Measurements from ENCODE around the gene GREM2. TPM values are rescaled to one million over a fixed set of nuclear protein-coding genes. Genes with fewer than 3 reads are reported as not detected.

The GREM2 gene
- total RNA-seq, 2 donors from 2014 or later = 1.6 TPM

DNA sequence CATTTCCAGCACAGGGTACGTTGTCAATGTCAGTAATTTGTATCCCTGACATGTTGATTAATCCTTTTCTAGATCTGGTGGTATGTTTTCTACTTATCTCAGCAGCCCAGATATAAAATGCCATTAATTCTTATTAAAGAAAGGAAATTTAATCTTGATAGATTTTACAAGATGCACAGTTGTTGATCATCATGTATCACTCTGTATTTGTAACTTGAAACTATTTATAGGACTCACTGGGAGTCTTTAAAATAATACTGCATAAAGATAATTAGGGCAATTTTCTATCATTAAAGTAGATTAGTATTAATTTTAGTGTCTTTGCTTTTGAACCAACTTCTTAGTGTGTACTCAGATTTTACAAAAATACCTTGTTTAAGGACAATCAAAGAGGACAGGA lies 84.9 kb downstream of the GREM2 start:
- H3K4me1 ChIP-seq (ENCODE audit: control insufficient read depth in 1 of 2, low read depth in 2 of 2) = no peaks in the 10 kb centered on the region
- DNase-seq (ENCODE audit: low spot score) (no peak), ATAC-seq (ENCODE audit: insufficient number of reproducible peaks, low FRiP score, low read depth) (no peak)
- TF ChIP-seq, protein P1, sequence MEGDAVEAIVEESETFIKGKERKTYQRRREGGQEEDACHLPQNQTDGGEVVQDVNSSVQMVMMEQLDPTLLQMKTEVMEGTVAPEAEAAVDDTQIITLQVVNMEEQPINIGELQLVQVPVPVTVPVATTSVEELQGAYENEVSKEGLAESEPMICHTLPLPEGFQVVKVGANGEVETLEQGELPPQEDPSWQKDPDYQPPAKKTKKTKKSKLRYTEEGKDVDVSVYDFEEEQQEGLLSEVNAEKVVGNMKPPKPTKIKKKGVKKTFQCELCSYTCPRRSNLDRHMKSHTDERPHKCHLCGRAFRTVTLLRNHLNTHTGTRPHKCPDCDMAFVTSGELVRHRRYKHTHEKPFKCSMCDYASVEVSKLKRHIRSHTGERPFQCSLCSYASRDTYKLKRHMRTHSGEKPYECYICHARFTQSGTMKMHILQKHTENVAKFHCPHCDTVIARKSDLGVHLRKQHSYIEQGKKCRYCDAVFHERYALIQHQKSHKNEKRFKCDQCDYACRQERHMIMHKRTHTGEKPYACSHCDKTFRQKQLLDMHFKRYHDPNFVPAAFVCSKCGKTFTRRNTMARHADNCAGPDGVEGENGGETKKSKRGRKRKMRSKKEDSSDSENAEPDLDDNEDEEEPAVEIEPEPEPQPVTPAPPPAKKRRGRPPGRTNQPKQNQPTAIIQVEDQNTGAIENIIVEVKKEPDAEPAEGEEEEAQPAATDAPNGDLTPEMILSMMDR (IDR thresholded peaks at IDR 0.05) = no peak
- H3K4me3 ChIP-seq = no peak overlapping the region
- H3K9me3 ChIP-seq = no peaks in the 10 kb centered on the region
- H3K27ac ChIP-seq = no peak overlapping the region
- no peaks in the 10 kb centered on the region for H3K36me3 ChIP-seq
- no peaks in the 10 kb centered on the region for H3K27me3 ChIP-seq (replicated peaks; ENCODE audit: insufficient read depth)

DNA sequence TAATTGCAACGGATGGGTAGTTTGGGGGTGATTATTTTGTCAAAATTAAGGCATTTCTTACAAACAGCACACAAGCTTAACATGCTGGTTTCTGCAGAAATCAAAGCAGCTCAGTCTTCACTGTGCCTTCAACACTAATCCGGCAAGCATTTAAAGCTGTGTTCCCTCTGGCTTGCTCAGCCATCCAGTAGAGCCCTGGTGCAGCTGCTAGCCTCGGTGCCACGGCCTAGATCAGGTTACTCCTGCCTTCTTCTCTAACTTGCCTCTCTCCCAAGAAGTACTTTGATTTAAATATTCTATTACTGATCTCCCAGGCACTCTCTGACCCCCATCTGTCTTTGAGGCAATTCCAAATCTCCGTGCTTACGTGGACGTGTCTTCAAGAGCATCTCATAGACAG lies 85.6 kb downstream of the GREM2 start:
- ATAC-seq (ENCODE audit: insufficient number of reproducible peaks, low FRiP score, low read depth) = no peak
- DNase-seq (ENCODE audit: low spot score) = no peak
- no peaks in the 10 kb centered on the region for H3K36me3 ChIP-seq
- no peaks in the 10 kb centered on the region for H3K27me3 ChIP-seq (replicated peaks; ENCODE audit: insufficient read depth)
- no peaks in the 10 kb centered on the region for H3K4me1 ChIP-seq (ENCODE audit: control insufficient read depth in 1 of 2, low read depth in 2 of 2)
- TF ChIP-seq, protein P1 (IDR thresholded peaks at IDR 0.05) = no peak
- H3K4me3 ChIP-seq = no peak overlapping the region
- no peak overlapping the region for H3K27ac ChIP-seq
- no peaks in the 10 kb centered on the region for H3K9me3 ChIP-seq

DNA sequence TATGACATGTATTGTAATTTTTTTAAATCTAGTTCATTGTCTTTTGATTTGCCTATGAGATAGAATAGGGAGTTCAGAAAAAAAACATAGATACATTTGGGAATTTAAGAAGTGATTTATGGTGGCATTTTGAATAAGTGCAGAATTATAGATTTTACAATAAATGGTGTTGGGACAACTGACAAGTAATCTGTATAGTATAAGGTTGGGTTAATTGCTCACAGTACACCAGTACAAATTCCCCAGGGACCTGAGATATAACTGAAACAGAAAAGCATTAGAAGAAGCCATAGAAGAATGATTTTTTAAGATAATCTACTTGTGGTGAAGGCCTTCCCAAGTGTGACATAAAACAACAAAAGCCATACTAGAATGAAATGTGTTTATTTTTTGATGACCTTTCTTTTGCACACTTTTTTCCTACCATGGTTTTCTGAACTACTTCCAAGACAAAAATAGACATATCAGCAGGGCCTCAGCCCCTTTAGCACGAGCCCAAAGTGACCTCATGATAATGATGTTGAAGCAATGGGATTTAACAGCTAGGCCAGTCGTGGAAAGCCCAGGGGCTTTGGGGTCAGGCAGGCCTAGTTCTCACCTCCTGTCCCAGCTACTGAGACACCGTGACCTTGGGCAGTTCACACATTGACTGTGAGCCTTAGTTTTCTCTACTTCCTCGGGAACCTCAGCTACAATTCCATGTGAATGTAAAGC lies 87.4 kb downstream of the GREM2 start:
- Histone ChIP-seq H3K9me3 (no peaks in the 10 kb centered on the region), H3K4me1 (ENCODE audit: control insufficient read depth in 1 of 2, low read depth in 2 of 2) (no peaks in the 10 kb centered on the region), H3K27me3 (replicated peaks; ENCODE audit: insufficient read depth) (no peaks in the 10 kb centered on the region), H3K27ac (no peak overlapping the region), H3K4me3 (no peak overlapping the region), H3K36me3 (no peaks in the 10 kb centered on the region)
- ATAC-seq (ENCODE audit: insufficient number of reproducible peaks, low FRiP score, low read depth) = no peak
- DNase-seq (ENCODE audit: low spot score) = no peak
- TF ChIP-seq, protein P1 (IDR thresholded peaks at IDR 0.05) = no peak

DNA sequence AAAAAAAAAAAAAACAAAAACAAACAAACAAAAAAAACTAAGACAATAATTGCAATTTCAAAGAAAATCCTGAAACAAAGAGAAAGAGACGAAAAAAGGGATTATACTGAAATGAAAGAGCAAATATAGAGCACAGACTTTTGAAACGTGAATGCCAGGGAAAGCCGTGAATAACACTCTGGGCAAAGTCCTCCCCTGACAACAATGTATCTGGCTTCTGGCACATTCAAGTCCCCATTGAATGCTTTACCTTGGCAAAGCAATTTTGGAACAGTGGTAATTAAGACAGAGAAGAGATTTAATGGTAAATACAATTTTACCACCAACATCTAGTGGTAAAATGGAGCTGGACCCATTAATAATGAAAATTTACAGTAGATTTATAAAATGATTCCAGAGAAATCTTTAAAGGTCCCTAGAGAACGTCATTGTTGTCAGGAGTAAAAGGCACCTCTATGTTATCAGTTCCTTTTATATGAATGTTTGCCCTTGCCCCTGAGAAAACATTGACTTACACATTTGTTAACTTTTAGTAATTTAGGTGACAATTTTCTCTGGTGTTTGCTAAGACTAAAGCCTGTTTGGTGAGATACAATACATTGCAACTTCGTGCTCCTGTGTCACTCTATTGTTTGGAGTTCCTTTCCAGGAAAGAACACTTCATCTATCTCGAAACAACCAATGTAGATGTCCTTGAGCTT lies 89.7 kb downstream of the GREM2 start:
- no peak for ATAC-seq (ENCODE audit: insufficient number of reproducible peaks, low FRiP score, low read depth)
- Histone ChIP-seq H3K4me3 (no peak overlapping the region), H3K27ac (no peak overlapping the region), H3K4me1 (ENCODE audit: control insufficient read depth in 1 of 2, low read depth in 2 of 2) (no peaks in the 10 kb centered on the region), H3K27me3 (replicated peaks; ENCODE audit: insufficient read depth) (no peaks in the 10 kb centered on the region), H3K9me3 (no peaks in the 10 kb centered on the region), H3K36me3 (no peaks in the 10 kb centered on the region)
- no peak for DNase-seq (ENCODE audit: low spot score)
- TF ChIP-seq, protein P1 (IDR thresholded peaks at IDR 0.05) = no peak

DNA sequence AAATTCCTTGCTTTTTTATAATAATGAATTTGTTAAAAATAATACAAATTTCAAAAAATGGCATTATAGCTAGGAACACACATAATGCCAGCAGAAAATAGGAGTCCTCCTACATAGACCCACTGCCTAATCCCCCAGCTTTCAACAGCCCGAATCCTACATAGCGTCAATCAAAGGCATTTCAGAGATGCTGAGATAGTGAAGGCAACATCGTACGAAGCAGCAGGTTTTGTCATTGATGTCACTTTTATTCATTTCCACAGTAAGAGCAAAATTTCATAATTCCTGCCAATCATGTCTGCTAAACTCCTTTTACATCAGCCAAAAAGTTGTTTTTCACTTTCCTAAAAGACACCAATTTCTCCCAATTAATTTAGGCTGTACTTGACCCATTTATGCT lies 94.1 kb downstream of the GREM2 start:
- H3K4me3 ChIP-seq = no peak overlapping the region
- DNase-seq (ENCODE audit: low spot score) = no peak
- H3K27ac ChIP-seq = no peak overlapping the region
- H3K4me1 ChIP-seq (ENCODE audit: control insufficient read depth in 1 of 2, low read depth in 2 of 2) = no peaks in the 10 kb centered on the region
- TF ChIP-seq, protein P1 (IDR thresholded peaks at IDR 0.05) = no peak
- H3K9me3 ChIP-seq = no peaks in the 10 kb centered on the region
- no peak for ATAC-seq (ENCODE audit: insufficient number of reproducible peaks, low FRiP score, low read depth)
- H3K27me3 ChIP-seq (replicated peaks; ENCODE audit: insufficient read depth) = no peaks in the 10 kb centered on the region
- H3K36me3 ChIP-seq = no peaks in the 10 kb centered on the region
